ENCODE measurements around the gene GCSH. TPM values are rescaled to one million over a fixed set of nuclear protein-coding genes. Genes with fewer than 3 reads are reported as not detected.

The GCSH gene
- total and polyA plus RNA-seq, 2 of the 13 experiments (the other 11 are each of a cell fraction or from before 2014, with no cell fraction given) = 35.9 to 103 TPM

DNA sequence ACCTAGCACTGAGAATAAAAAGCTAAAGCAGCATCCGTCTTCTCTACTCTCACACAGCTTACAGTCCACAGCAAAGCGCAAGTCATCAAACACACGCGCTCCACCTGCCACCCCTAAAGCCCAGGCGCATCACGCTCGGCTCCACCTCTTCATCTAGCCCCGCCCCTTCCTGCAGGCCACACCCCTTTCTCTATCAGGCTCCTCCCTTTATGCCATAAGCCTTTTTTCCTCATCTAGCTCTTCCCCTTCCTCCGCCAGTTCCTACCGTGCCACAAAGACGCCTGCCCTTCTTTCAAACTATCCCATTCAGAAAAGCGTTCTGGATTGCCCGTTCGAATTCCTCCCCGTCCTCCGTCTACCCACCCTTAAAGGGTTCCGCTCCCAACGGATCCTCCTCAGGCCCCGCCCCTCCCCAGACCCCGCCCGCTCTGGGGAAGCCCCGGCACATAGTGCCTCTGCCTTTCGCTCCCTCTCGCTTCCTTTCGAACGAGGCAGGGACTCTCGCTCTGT, 19.6 kb downstream of the GCSH start (continued):
- TF ChIP-seq ZNF264 (CRISPR knock-in tag; IDR thresholded peaks at IDR 0.05) (no peak), FOXA1 (IDR thresholded peaks at IDR 0.05) (no peak), FOXA1 (CRISPR knock-in tag; IDR thresholded peaks at IDR 0.05) (no peak), NFYB (CRISPR knock-in tag; IDR thresholded peaks at IDR 0.05) (no peak), ZNF570 (CRISPR knock-in tag; IDR thresholded peaks at IDR 0.05; ENCODE audit: borderline replicate concordance) (no peak), KAT7 (CRISPR knock-in tag; IDR thresholded peaks at IDR 0.05; ENCODE audit: borderline replicate concordance) (0 out of 2 replicates have a peak, but pooled peaks have one; percentile 23), ZMYM2 (CRISPR knock-in tag; IDR thresholded peaks at IDR 0.05) (0 out of 2 replicates have a peak, but pooled peaks have one; percentile 48), ZBTB20 (CRISPR knock-in tag; IDR thresholded peaks at IDR 0.05; ENCODE audit: borderline replicate concordance, low read depth) (no peak), FOXK2 (IDR thresholded peaks at IDR 0.05) (peak; percentile 37; the same call in 1 of the 2 replicates), TBX3 (IDR thresholded peaks at IDR 0.05; ENCODE audit: borderline replicate concordance) (no peak), TAF15 (IDR thresholded peaks at IDR 0.05; ENCODE audit: low read depth, low read length, poor library complexity, severe bottlenecking) (peak; percentile 52), CREM (IDR thresholded peaks at IDR 0.05) (no peak), CREM (CRISPR knock-in tag; IDR thresholded peaks at IDR 0.05) (no peak), ZNF256 (CRISPR knock-in tag; conservative IDR thresholded peaks at IDR 0.05) (no peak), KLF9 (CRISPR knock-in tag; IDR thresholded peaks at IDR 0.05; ENCODE audit: low read depth) (no peak), ZNF788 (CRISPR knock-in tag; IDR thresholded peaks at IDR 0.05; ENCODE audit: borderline replicate concordance) (peak; percentile 17; the same call in 1 of the 2 replicates), NFRKB (IDR thresholded peaks at IDR 0.05) (0 out of 2 replicates have a peak, but pooled peaks have one; percentile 24), ZNF614 (CRISPR knock-in tag; IDR thresholded peaks at IDR 0.05; ENCODE audit: borderline replicate concordance) (no peak), ZNF746 (CRISPR knock-in tag; IDR thresholded peaks at IDR 0.05) (no peak; the same call in 1 of the 2 replicates), CHD2 (IDR thresholded peaks at IDR 0.05; ENCODE audit: low read depth, low read length) (0 out of 2 replicates have a peak, but pooled peaks have one; percentile 2), GTF2F1 (IDR thresholded peaks at IDR 0.05; ENCODE audit: low read length) (no peak), YY1 (IDR thresholded peaks at IDR 0.05; ENCODE audit: insufficient read depth, insufficient replicate concordance, low read depth, low read length) (no peak), NCOA1 (CRISPR knock-in tag; IDR thresholded peaks at IDR 0.05) (peak; percentile 23; the same call in 1 of the 2 replicates), ZNF160 (CRISPR knock-in tag; IDR thresholded peaks at IDR 0.05) (no peak)
- TF ChIP-seq, protein P1, sequence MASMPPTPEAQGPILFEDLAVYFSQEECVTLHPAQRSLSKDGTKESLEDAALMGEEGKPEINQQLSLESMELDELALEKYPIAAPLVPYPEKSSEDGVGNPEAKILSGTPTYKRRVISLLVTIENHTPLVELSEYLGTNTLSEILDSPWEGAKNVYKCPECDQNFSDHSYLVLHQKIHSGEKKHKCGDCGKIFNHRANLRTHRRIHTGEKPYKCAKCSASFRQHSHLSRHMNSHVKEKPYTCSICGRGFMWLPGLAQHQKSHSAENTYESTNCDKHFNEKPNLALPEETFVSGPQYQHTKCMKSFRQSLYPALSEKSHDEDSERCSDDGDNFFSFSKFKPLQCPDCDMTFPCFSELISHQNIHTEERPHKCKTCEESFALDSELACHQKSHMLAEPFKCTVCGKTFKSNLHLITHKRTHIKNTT (CRISPR knock-in tag; IDR thresholded peaks at IDR 0.05) = no peak
- TF ChIP-seq, protein P2, sequence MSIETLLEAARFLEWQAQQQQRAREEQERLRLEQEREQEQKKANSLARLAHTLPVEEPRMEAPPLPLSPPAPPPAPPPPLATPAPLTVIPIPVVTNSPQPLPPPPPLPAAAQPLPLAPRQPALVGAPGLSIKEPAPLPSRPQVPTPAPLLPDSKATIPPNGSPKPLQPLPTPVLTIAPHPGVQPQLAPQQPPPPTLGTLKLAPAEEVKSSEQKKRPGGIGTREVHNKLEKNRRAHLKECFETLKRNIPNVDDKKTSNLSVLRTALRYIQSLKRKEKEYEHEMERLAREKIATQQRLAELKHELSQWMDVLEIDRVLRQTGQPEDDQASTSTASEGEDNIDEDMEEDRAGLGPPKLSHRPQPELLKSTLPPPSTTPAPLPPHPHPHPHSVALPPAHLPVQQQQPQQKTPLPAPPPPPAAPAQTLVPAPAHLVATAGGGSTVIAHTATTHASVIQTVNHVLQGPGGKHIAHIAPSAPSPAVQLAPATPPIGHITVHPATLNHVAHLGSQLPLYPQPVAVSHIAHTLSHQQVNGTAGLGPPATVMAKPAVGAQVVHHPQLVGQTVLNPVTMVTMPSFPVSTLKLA (IDR thresholded peaks at IDR 0.05) = peak; percentile 42; the same call in 1 of the 2 replicates
- TF ChIP-seq, protein P3, sequence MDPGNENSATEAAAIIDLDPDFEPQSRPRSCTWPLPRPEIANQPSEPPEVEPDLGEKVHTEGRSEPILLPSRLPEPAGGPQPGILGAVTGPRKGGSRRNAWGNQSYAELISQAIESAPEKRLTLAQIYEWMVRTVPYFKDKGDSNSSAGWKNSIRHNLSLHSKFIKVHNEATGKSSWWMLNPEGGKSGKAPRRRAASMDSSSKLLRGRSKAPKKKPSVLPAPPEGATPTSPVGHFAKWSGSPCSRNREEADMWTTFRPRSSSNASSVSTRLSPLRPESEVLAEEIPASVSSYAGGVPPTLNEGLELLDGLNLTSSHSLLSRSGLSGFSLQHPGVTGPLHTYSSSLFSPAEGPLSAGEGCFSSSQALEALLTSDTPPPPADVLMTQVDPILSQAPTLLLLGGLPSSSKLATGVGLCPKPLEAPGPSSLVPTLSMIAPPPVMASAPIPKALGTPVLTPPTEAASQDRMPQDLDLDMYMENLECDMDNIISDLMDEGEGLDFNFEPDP (CRISPR knock-in tag; conservative IDR thresholded peaks at IDR 0.05) = no peak
- TF ChIP-seq, protein P4, sequence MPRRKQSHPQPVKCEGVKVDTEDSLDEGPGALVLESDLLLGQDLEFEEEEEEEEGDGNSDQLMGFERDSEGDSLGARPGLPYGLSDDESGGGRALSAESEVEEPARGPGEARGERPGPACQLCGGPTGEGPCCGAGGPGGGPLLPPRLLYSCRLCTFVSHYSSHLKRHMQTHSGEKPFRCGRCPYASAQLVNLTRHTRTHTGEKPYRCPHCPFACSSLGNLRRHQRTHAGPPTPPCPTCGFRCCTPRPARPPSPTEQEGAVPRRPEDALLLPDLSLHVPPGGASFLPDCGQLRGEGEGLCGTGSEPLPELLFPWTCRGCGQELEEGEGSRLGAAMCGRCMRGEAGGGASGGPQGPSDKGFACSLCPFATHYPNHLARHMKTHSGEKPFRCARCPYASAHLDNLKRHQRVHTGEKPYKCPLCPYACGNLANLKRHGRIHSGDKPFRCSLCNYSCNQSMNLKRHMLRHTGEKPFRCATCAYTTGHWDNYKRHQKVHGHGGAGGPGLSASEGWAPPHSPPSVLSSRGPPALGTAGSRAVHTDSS (CRISPR knock-in tag; conservative IDR thresholded peaks at IDR 0.05) = no peak
